G401.6 (cell line): ENCODE measurements around the gene HLCS.

Experiments
- FAIRE-seq: peaks from 2 replicates; lab custom pipeline; 2012; peaks lifted over from hg19 to GRCh38; lab: Jason Lieb, UNC

The HLCS gene

GRCh38 chr21:36769051-36769839 lies 197.2 kb downstream of the HLCS start:
- no peak for FAIRE-seq

GRCh38 chr21:36768496-36768895 lies 198.0 kb downstream of the HLCS start:
- FAIRE-seq = no peak

GRCh38 chr21:36767096-36767495 lies 199.4 kb downstream of the HLCS start:
- FAIRE-seq = no peak

- FAIRE-seq = no peak
These were observed 200.0 kb downstream of the HLCS start for GRCh38 chr21:36766511-36766910.

DNA sequence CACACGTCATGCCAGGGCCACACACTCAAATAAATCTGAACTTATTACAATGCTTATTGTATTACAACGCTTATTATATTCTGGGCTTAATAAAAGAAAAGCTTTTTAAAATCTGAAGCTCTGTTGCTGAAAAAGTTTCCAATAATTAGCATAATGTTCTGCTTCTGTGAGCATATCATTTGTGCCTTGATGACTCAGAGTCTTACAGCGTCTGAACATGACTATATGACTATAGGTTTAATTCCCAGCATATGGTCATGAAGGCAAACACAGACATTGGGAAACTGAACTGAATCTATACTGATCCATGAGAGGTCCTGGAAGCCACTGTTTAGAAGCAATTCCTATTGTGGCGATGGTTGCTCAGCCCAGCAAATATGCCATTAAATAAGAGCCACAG lies 201.2 kb downstream of the HLCS start:
- FAIRE-seq = no peak

GRCh38 chr21:36763305-36763704 lies 203.2 kb downstream of the HLCS start:
- no peak for FAIRE-seq

- no peak for FAIRE-seq
These were observed 203.8 kb downstream of the HLCS start for GRCh38 chr21:36762642-36763041.

- no peak for FAIRE-seq
These were observed 204.8 kb downstream of the HLCS start for GRCh38 chr21:36761685-36762084.

- FAIRE-seq = no peak
These were observed 207.0 kb downstream of the HLCS start for GRCh38 chr21:36759348-36760083.

- FAIRE-seq = no peak
These were observed 209.3 kb downstream of the HLCS start for GRCh38 chr21:36757196-36757595.

GRCh38 chr21:36756527-36756926 lies 209.9 kb downstream of the HLCS start:
- no peak for FAIRE-seq

DNA sequence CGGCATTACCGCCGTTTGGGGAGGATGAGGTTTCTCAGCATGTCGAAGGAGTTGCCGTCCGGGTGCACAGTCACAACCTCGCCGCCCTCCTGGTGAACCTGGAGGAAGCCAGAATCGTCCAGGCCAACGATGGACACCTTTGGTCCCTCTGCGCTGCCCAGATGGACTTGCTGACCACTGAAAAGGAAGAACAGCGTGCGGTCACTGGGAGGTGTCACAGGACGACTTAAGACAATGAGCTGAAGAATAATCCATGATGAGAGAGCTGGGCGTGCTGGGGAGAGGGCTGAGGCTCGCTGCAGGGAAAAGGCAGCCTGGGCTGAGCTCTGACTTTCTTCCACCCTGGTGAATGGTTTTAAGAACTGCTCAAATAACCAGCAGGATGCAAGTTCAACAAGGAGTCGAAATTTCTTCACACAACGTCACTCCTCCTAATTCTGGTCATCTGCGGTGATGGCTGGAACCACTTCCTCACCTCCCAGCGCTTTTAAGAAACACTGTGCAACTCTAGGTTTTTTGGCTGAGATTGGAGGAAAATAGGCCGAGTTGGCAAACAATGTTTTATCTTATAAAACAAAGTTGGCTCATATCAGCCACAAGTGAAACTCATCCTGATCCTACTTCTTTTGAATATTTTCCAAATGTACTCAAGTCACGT lies 212.1 kb downstream of the HLCS start:
- no peak for FAIRE-seq

GRCh38 chr21:36753556-36753955 lies 212.9 kb downstream of the HLCS start:
- no peak for FAIRE-seq

GRCh38 chr21:36751383-36751782 lies 215.1 kb downstream of the HLCS start:
- no peak for FAIRE-seq

DNA sequence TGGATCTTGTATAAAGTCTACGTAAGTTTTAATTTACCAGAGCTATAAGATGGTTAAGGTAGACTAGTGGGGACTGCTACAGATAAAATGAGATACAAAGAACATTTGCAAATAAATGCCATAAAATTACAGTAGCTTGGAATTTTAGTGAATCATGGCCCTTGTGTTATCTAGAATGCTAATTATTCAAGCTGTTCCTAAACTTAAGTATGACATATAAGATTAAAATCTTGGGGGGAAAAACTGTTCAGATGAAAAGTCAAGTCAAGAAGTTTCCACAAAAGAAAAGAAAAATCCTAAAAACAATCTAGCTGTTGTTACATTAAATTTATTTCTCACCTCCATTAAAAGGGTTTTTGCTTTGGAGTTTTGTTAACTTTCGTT lies 215.9 kb downstream of the HLCS start:
- FAIRE-seq = no peak

- FAIRE-seq = no peak
These were observed 216.4 kb downstream of the HLCS start for GRCh38 chr21:36749935-36750575.

DNA sequence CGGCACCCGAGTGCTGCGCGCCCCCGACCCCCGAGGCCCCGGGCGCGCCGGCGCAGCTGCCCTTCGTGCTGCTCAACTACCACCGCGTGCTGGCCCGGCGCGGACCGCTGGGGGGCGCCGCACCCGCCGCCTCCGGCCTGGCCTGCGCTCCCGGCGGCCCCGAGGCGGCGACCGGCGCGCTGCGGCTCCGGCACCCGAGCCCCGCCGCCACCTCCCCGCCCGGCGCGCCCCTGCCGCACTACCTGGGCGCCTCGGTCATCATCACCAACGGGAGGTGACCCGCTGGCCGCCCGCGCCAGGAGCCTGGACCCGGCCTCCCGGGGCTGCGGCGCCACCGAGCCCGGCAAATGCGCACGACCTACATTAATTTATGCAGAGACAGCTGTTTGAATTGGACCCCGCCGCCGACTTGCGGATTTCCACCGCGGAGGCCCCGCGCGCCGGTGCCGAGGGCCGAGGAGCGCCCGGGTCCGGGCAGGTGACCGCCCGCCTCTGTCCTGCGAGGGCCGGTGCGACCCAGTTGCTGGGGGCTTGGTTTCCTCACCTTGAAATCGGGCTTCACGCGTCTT lies 218.6 kb downstream of the HLCS start:
- FAIRE-seq = no peak

DNA sequence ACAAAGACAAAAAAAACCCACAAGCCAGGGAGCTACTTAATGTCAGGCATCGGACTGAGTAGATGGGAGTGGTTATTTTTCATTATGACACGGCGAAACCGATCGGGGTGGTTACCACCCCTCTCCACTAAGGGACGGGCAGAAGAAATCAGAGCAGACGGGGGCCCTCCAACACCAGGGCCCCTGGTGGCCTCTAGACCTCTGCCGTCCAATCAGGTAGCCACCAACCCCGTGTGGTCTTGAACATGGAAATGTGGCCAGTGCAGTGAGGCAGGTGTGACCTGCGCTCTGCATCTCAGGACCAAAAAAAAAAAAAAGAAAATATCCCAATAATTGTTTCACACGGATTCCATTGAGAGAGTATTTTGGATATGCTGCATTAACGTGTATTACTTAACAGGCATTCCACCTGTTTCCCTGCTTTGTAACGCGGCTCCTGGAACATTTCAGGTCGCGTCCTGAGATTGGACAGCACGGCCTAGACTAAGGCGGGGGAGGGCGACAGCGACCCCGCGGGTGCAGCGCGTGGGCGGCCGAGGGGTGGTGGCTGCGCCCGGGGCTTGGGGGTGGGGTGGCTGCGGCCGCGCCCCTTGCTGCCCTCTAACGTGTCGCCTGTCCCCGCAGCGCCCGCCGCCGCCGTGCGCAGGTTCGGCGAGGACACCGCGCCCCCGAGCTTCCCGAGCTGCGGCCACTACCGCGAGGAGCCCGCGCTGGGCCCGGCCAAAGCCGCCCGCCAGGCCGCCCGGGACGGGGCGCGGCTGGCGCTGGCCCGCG lies 219.2 kb downstream of the HLCS start:
- no peak for FAIRE-seq

GRCh38 chr21:36745459-36745858 lies 221.0 kb downstream of the HLCS start:
- no peak for FAIRE-seq

- no peak for FAIRE-seq
These were observed 221.8 kb downstream of the HLCS start for GRCh38 chr21:36744560-36745231.

DNA sequence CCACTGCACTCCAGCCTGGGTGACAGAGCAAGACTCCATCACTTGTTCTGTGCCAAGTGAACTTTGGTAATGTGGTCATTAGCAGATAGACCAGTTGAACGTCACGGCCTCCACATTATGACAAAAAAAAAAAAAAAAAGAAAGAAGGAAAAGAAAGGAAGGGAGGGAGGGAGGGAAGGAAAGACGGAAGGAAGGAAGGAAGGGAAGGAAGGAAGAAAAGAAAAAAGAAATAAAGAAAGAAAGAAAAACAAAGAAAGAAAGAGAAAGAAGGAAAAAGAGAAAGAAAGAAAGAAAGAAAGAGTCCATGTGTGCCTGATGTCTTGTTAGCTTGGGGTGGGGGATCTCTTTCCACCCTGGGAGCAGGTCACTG lies 222.3 kb downstream of the HLCS start:
- no peak for FAIRE-seq
